ENCODE measurements around the gene HIVEP1.

DNA sequence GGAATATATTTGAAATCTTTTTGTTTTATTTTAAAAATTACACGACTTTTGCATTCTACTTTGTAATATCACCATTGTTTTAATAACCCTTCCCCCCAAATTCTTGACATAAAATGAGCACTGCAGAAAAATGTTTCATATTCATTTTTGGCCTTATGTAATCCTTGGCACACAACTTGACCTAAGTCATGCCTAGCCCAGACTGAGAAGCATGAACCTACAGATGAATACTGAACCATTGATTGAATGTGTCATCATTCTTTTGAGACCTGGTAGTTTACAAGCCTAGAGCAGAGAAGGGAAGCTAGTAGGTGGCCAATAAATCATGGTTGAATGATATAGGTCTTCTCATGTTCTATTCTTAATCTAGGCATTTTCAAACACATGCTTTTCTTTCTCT lies 188.6 kb downstream of the HIVEP1 start:
- TF ChIP-seq CTCF (IDR thresholded peaks at IDR 0.05; ENCODE audit: insufficient read depth, low read depth, low read length) (no peak), EZH2 (IDR thresholded peaks at IDR 0.05; ENCODE audit: insufficient read depth, low read length) (no peak)
